ENCODE data around the gene DSE.

DNA sequence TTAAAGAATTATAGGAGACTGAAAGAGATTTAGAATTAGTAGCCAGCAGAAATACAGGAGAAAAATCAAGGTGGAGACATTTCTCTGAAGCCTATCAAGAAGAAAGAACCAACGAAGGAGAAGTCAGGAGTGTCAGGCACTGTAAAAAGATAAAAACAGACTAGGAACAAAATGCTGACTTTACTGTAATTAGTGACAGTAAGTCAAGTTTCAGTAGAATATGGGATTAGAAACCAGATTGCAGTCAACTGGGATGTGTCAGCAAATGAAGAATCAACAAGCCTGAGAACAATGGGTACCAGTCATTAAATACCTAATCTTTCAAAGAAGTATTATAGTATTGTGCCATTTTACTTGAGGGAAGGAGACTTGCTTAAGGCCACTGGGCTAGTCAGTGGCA is 112.0 kb downstream of the DSE start:
- TF ChIP-seq, protein P1, sequence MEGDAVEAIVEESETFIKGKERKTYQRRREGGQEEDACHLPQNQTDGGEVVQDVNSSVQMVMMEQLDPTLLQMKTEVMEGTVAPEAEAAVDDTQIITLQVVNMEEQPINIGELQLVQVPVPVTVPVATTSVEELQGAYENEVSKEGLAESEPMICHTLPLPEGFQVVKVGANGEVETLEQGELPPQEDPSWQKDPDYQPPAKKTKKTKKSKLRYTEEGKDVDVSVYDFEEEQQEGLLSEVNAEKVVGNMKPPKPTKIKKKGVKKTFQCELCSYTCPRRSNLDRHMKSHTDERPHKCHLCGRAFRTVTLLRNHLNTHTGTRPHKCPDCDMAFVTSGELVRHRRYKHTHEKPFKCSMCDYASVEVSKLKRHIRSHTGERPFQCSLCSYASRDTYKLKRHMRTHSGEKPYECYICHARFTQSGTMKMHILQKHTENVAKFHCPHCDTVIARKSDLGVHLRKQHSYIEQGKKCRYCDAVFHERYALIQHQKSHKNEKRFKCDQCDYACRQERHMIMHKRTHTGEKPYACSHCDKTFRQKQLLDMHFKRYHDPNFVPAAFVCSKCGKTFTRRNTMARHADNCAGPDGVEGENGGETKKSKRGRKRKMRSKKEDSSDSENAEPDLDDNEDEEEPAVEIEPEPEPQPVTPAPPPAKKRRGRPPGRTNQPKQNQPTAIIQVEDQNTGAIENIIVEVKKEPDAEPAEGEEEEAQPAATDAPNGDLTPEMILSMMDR (IDR thresholded peaks at IDR 0.05; ENCODE audit: poor library complexity, severe bottlenecking), result no peak
- no peak for TF ChIP-seq SMC3 (conservative IDR thresholded peaks at IDR 0.05; ENCODE audit: poor library complexity)
- no peak for TF ChIP-seq POLR2AphosphoS5 (IDR thresholded peaks at IDR 0.05)

Measured in neural cell (in vitro differentiated cells).